ENCODE measurements around the gene PPTC7. TPM values are rescaled to one million over a fixed set of nuclear protein-coding genes. Genes with fewer than 3 reads are reported as not detected.

The PPTC7 gene
- total RNA-seq, 4 donors from 2014 or later = 3.6 to 34.1 (median 21.1) TPM

DNA sequence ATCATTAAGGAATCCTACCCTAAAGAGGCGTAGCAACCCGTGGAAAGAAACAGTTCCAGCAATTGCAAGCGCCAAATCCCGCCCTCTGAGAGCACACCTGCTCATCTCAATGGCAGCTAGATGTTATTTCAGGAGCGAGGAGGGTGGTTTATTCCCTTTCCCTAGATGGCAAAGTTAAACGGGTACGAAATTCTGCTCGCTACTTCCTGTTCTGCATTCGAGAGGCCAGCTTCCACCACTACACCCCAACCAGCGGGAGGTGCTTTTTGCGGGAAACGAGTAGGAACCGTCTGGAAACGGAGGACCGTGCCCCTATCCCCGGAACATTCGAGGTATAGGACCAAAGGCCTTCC is 81.7 kb downstream of the PPTC7 start:
- H3K27ac ChIP-seq = peak overlapping the region; percentile 85 to 90
- TF ChIP-seq, protein P1, sequence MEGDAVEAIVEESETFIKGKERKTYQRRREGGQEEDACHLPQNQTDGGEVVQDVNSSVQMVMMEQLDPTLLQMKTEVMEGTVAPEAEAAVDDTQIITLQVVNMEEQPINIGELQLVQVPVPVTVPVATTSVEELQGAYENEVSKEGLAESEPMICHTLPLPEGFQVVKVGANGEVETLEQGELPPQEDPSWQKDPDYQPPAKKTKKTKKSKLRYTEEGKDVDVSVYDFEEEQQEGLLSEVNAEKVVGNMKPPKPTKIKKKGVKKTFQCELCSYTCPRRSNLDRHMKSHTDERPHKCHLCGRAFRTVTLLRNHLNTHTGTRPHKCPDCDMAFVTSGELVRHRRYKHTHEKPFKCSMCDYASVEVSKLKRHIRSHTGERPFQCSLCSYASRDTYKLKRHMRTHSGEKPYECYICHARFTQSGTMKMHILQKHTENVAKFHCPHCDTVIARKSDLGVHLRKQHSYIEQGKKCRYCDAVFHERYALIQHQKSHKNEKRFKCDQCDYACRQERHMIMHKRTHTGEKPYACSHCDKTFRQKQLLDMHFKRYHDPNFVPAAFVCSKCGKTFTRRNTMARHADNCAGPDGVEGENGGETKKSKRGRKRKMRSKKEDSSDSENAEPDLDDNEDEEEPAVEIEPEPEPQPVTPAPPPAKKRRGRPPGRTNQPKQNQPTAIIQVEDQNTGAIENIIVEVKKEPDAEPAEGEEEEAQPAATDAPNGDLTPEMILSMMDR (IDR thresholded peaks at IDR 0.05) = no peak
- no peak for TF ChIP-seq POLR2A (IDR thresholded peaks at IDR 0.05)
- H3K9me3 ChIP-seq = no peaks in the 10 kb centered on the region
- intact Hi-C loops (cut with DNase I; ENCODE audit: low total_unique reads) = no loop called here
- H3K4me3 ChIP-seq = peak overlapping the region; percentile 70 to 100
- no peaks in the 10 kb centered on the region for H3K36me3 ChIP-seq
- H3K4me1 ChIP-seq = peaks cover 0 to 4% of the 10 kb centered on the region in 2 donors
- peak in 1 of 2 donors; percentile 21 for DNase-seq
- H3K27me3 ChIP-seq = no peaks in the 10 kb centered on the region

- H3K9me3 ChIP-seq = no peaks in the 10 kb centered on the region
- no peaks in the 10 kb centered on the region for H3K36me3 ChIP-seq
- H3K27me3 ChIP-seq = no peaks in the 10 kb centered on the region
- DNase-seq = no peak
- peaks cover 0 to 4% of the 10 kb centered on the region in 2 donors for H3K4me1 ChIP-seq
- no peak for TF ChIP-seq POLR2A (IDR thresholded peaks at IDR 0.05)
- TF ChIP-seq, protein P1 (IDR thresholded peaks at IDR 0.05) = no peak
- no peak overlapping the region for H3K4me3 ChIP-seq
- no peak overlapping the region for H3K27ac ChIP-seq
- intact Hi-C loops (cut with DNase I; ENCODE audit: low total_unique reads) = no loop called here
These were observed 84.0 kb downstream of the PPTC7 start for GRCh38 chr12:110498984-110499706.

Small RNA genes lying within 50 kb of the gene (small RNA-seq; reads per million reads assigned to genes)
- gene RF00278 = not detected
- gene RN7SL387P = not detected

Other genes starting within 250 kb of the PPTC7 start
- 10 to 100 TPM; 40.0 to 68.1 (median 63.5) TPM for gene ANAPC7, start 179.6 kb downstream of the PPTC7 start, total RNA-seq
- 100 to 1,000 TPM; 106 to 132 (median 118) TPM for gene ARPC3, start 133.0 kb downstream of the PPTC7 start, total RNA-seq
- 10 to 100 TPM in 3 of 4 donors, 1 to 10 TPM in 1; 3.3 to 41.2 (median 16.4) TPM for gene GPN3, start 115.1 kb downstream of the PPTC7 start, total RNA-seq
- 10 to 100 TPM in 2 of 4 donors, 1 to 10 TPM in 2; 3.5 to 29.7 (median 11.2) TPM for gene FAM216A, start 114.5 kb downstream of the PPTC7 start, total RNA-seq
- 100 to 1,000 TPM in 2 of 4 donors, 10 to 100 TPM in 2; 82.5 to 195 (median 100) TPM for gene VPS29, start 81.2 kb downstream of the PPTC7 start, total RNA-seq
- gene RAD9B, start 81.0 kb downstream of the PPTC7 start, total RNA-seq = 1 to 10 TPM in 2 of 4 donors, under 1 TPM in 1, not detected in 1; 0.88 to 8.4 (median 1.2) TPM
- 10 to 100 TPM; 40.0 to 61.8 (median 49.9) TPM for gene TCTN1, start 30.8 kb upstream of the PPTC7 start, total RNA-seq
- gene HVCN1, start 105.8 kb upstream of the PPTC7 start, total RNA-seq = 10 to 100 TPM in 3 of 4 donors, 1 to 10 TPM in 1; 3.8 to 18.1 (median 14.0) TPM
- 100 to 1,000 TPM; 110 to 224 (median 134) TPM for gene PPP1CC, start 159.6 kb upstream of the PPTC7 start, total RNA-seq

Data from uterus (tissue), 4 donors.